HEK293 (cell line): ENCODE results near the gene ASTN2.

Experiments
- CTCF ChIA-PET: fragments of 350-600 bp; formaldehyde crosslinking; extraction: SDS; loops from one replicate; lab custom pipeline; 2021; ENCODE audit warnings: antibody characterized with exemption; lab: Yijun Ruan, JAX
- POLR2A ChIA-PET: fragments of 300-600 bp; formaldehyde crosslinking; extraction: SDS; loops from one replicate; lab custom pipeline; 2020; ENCODE audit warnings: antibody characterized with exemption, inconsistent platforms; lab: Yijun Ruan, JAX
- H3K27ac ChIP-seq: fragments of 200-500 bp; sonication (Bioruptor generic); 2 replicates; pipeline ENCODE4 v1.5.1; 2014; ENCODE audit warnings: low read depth, low read length, control low read depth, inconsistent platforms; ENCODE audit errors: extremely low read depth
- H3K36me3 ChIP-seq, 2 experiments: fragments of 200-500 bp in 1 of 2; sonication (Bioruptor generic) in 1 of 2; 1 replicate in 1 of 2; 2 replicates in 1 of 2; pipeline ENCODE4 v1.5.1; 2014 to 2017; ENCODE audit warnings: inconsistent platforms in 2 of 2, low read length in 2 of 2; ENCODE audit not compliant: control insufficient read depth in 2 of 2, insufficient read depth in 1 of 2
- H3K4me1 ChIP-seq: fragments of 200-500 bp; sonication (Bioruptor generic); 2 replicates; pipeline ENCODE4 v1.5.1; 2014; ENCODE audit warnings: mild to moderate bottlenecking, low read length, inconsistent platforms; ENCODE audit not compliant: control insufficient read depth, insufficient read depth
- H3K4me3 ChIP-seq: 2 replicates; pipeline ENCODE4 v1.5.1; 2011; ENCODE audit warnings: low read depth, mild to moderate bottlenecking, control low read depth, low read length, moderate library complexity
- H3K9me3 ChIP-seq: fragments of 200-500 bp; sonication (Bioruptor generic); 2 replicates; pipeline ENCODE4 v1.5.1; 2014; ENCODE audit warnings: low read depth, low read length, inconsistent platforms; ENCODE audit not compliant: control insufficient read depth, insufficient read depth
- BCL6B ChIP-seq: fragments of 450-650 bp; formaldehyde crosslinking; IDR thresholded peaks from 2 replicates; pipeline ENCODE4 v1.5.1; 2017; ENCODE audit warnings: missing biosample characterization, missing genetic modification characterization
- KLF7 ChIP-seq: fragments of 450-650 bp; formaldehyde crosslinking; IDR thresholded peaks from 2 replicates; pipeline ENCODE4 v1.5.1; 2016; ENCODE audit warnings: missing biosample characterization, missing genetic modification characterization, borderline replicate concordance
- OSR2 ChIP-seq: fragments of 450-650 bp; formaldehyde crosslinking; IDR thresholded peaks from 2 replicates; pipeline ENCODE4 v1.5.1; 2016; ENCODE audit warnings: missing biosample characterization, missing genetic modification characterization
- SP3 ChIP-seq: fragments of 450-650 bp; formaldehyde crosslinking; IDR thresholded peaks from 2 replicates; pipeline ENCODE4 v1.5.1; 2016; ENCODE audit warnings: missing biosample characterization, missing genetic modification characterization
- TRIM28 ChIP-seq: IDR thresholded peaks from 2 replicates; pipeline ENCODE4 v1.6.1; 2011; ENCODE audit warnings: low read length, control low read depth, borderline replicate concordance
- WT1 ChIP-seq: fragments of 450-650 bp; formaldehyde crosslinking; IDR thresholded peaks from 2 replicates; pipeline ENCODE4 v1.5.1; 2016; ENCODE audit warnings: missing biosample characterization, missing genetic modification characterization
- YY2 ChIP-seq: fragments of 450-650 bp; formaldehyde crosslinking; IDR thresholded peaks from 2 replicates; pipeline ENCODE4 v1.5.1; 2016; ENCODE audit warnings: missing biosample characterization, missing genetic modification characterization
- ZBTB20 ChIP-seq: fragments of 450-650 bp; formaldehyde crosslinking; IDR thresholded peaks from 2 replicates; pipeline ENCODE4 v1.5.1; 2016; ENCODE audit warnings: missing biosample characterization, missing genetic modification characterization
- ZBTB21 ChIP-seq: fragments of 450-650 bp; formaldehyde crosslinking; IDR thresholded peaks from 2 replicates; pipeline ENCODE4 v1.5.1; 2017; ENCODE audit warnings: missing biosample characterization, missing genetic modification characterization
- ZBTB6 ChIP-seq: fragments of 450-650 bp; formaldehyde crosslinking; IDR thresholded peaks from 2 replicates; pipeline ENCODE4 v1.5.1; 2017; ENCODE audit warnings: missing biosample characterization, missing genetic modification characterization
- ZBTB7A ChIP-seq: fragments of 450-650 bp; formaldehyde crosslinking; IDR thresholded peaks from 2 replicates; pipeline ENCODE4 v1.5.1; 2016; ENCODE audit warnings: low read depth, missing biosample characterization, missing genetic modification characterization
- ZNF112 ChIP-seq: fragments of 450-650 bp; formaldehyde crosslinking; IDR thresholded peaks from 2 replicates; pipeline ENCODE4 v1.5.0; 2017; ENCODE audit warnings: missing biosample characterization, missing genetic modification characterization
- ZNF132 ChIP-seq: fragments of 450-650 bp; formaldehyde crosslinking; IDR thresholded peaks from 2 replicates; pipeline ENCODE4 v1.5.1; 2017; ENCODE audit warnings: missing biosample characterization, missing genetic modification characterization, borderline replicate concordance
- ZNF174 ChIP-seq: fragments of 450-650 bp; formaldehyde crosslinking; IDR thresholded peaks from 2 replicates; pipeline ENCODE4 v1.5.0; 2017; ENCODE audit warnings: missing biosample characterization, mild to moderate bottlenecking, missing genetic modification characterization
- ZNF239 ChIP-seq: fragments of 450-650 bp; formaldehyde crosslinking; IDR thresholded peaks from 2 replicates; pipeline ENCODE4 v1.5.1; 2016; ENCODE audit warnings: missing biosample characterization, missing genetic modification characterization
- ZNF280C ChIP-seq: fragments of 450-650 bp; formaldehyde crosslinking; IDR thresholded peaks from 2 replicates; pipeline ENCODE4 v1.5.1; 2016; ENCODE audit warnings: missing biosample characterization, missing genetic modification characterization
- ZNF302 ChIP-seq: fragments of 450-650 bp; formaldehyde crosslinking; IDR thresholded peaks from 2 replicates; pipeline ENCODE4 v1.5.1; 2016; ENCODE audit warnings: missing biosample characterization, missing genetic modification characterization, low read depth
- ZNF416 ChIP-seq: fragments of 450-650 bp; formaldehyde crosslinking; IDR thresholded peaks from 2 replicates; pipeline ENCODE4 v1.5.1; 2016; ENCODE audit warnings: missing biosample characterization, missing genetic modification characterization
- ZNF555 ChIP-seq: fragments of 450-650 bp; formaldehyde crosslinking; conservative IDR thresholded peaks from 2 replicates; pipeline ENCODE4 v1.5.1; 2017; ENCODE audit warnings: missing biosample characterization, mild to moderate bottlenecking, missing genetic modification characterization, inconsistent platforms
- ZNF677 ChIP-seq: fragments of 450-650 bp; IDR thresholded peaks from 2 replicates; pipeline ENCODE4 v1.5.0; 2018; ENCODE audit warnings: missing biosample characterization, mild to moderate bottlenecking, missing genetic modification characterization, moderate library complexity
- ZSCAN4 ChIP-seq: fragments of 450-650 bp; formaldehyde crosslinking; IDR thresholded peaks from 2 replicates; pipeline ENCODE4 v1.5.1; 2017; ENCODE audit warnings: missing biosample characterization, missing genetic modification characterization
- ZXDB ChIP-seq: fragments of 450-650 bp; formaldehyde crosslinking; IDR thresholded peaks from 2 replicates; pipeline ENCODE4 v1.5.1; 2016; ENCODE audit warnings: missing biosample characterization, missing genetic modification characterization

The ASTN2 gene

GRCh38 chr9:117092582-117092981 lies 322.3 kb downstream of the ASTN2 start:
- H3K36me3 ChIP-seq, result no peaks in the 10 kb centered on the region
- no peak overlapping the region for H3K4me3 ChIP-seq
- no peaks in the 10 kb centered on the region for H3K4me1 ChIP-seq
- TF ChIP-seq ZNF132 (no peak), ZNF677 (tag by site-specific recombination) (no peak), ZSCAN4 (tag by site-specific recombination) (no peak), ZNF239 (tag by site-specific recombination) (no peak), ZBTB21 (no peak)
- TF ChIP-seq, all 188 proteins: peak for 0
- CTCF ChIA-PET, result no interaction called here
- POLR2A ChIA-PET, result no interaction called here
- H3K9me3 ChIP-seq, result no peaks in the 10 kb centered on the region
- H3K27ac ChIP-seq, result no peak overlapping the region

GRCh38 chr9:117091529-117091928 lies 323.3 kb downstream of the ASTN2 start:
- Histone ChIP-seq H3K4me3 (no peak overlapping the region), H3K4me1 (no peaks in the 10 kb centered on the region), H3K27ac (no peak overlapping the region), H3K36me3 (no peaks in the 10 kb centered on the region), H3K9me3 (no peaks in the 10 kb centered on the region)
- ChIA-PET POLR2A (no interaction called here), CTCF (no interaction called here)
- no peak for TF ChIP-seq ZNF239 (tag by site-specific recombination)
- TF ChIP-seq ZNF416 (tag by site-specific recombination), result no peak
- no peak for TF ChIP-seq ZBTB6
- no peak for TF ChIP-seq YY2
- no peak for TF ChIP-seq ZNF302 (tag by site-specific recombination)
- no peak for TF ChIP-seq ZXDB (tag by site-specific recombination)
- no peak for TF ChIP-seq ZBTB7A (tag by site-specific recombination)
- no peak for TF ChIP-seq ZNF174 (tag by site-specific recombination)
- TF ChIP-seq SP3 (tag by site-specific recombination), result no peak
- TF ChIP-seq ZNF280C, result no peak
- no peak for TF ChIP-seq BCL6B
- no peak for TF ChIP-seq ZBTB20 (tag by site-specific recombination)
- no peak for TF ChIP-seq KLF7
- TF ChIP-seq ZNF555 (tag by site-specific recombination), result no peak
- TF ChIP-seq WT1 (tag by site-specific recombination), result no peak
- no peak for TF ChIP-seq OSR2 (tag by site-specific recombination)
- TF ChIP-seq TRIM28, result no peak
- TF ChIP-seq ZNF112 (tag by site-specific recombination), result no peak
